GM21367 (cell line): ENCODE measurements around the gene INHA.

ENCODE experiments used
- ATAC-seq: cut with Tn5 transposase; IDR thresholded peaks from one replicate; pipeline ENCODE4 v1.9.1; 2021; ENCODE audit not compliant: unreplicated experiment

The INHA gene

GRCh38 chr2:219557791-219558785, 14.0 kb upstream of the INHA start:
- ATAC-seq, result no peak

GRCh38 chr2:219559156-219559915, 12.8 kb upstream of the INHA start:
- no peak for ATAC-seq

GRCh38 chr2:219560037-219560892, 11.8 kb upstream of the INHA start:
- ATAC-seq, result no peak

GRCh38 chr2:219560893-219561178, 11.3 kb upstream of the INHA start:
- ATAC-seq, result no peak

GRCh38 chr2:219561179-219562048, 10.7 kb upstream of the INHA start:
- ATAC-seq, result no peak

GRCh38 chr2:219562049-219563020, 9.8 kb upstream of the INHA start:
- no peak for ATAC-seq

GRCh38 chr2:219563271-219563928, 8.7 kb upstream of the INHA start:
- no peak for ATAC-seq

- ATAC-seq, result no peak
Measured at GRCh38 chr2:219565130-219566080, 6.7 kb upstream of the INHA start.

- no peak for ATAC-seq
Measured at GRCh38 chr2:219566640-219567039, 5.5 kb upstream of the INHA start.

- no peak for ATAC-seq
Measured at GRCh38 chr2:219567131-219567530, 5.0 kb upstream of the INHA start.

- ATAC-seq, result no peak
Measured at GRCh38 chr2:219567791-219568361, 4.2 kb upstream of the INHA start.

- ATAC-seq, result no peak
Measured at GRCh38 chr2:219569041-219569440, 3.1 kb upstream of the INHA start.

- no peak for ATAC-seq
Measured at GRCh38 chr2:219569635-219570034, 2.5 kb upstream of the INHA start.

- ATAC-seq, result no peak
Measured at GRCh38 chr2:219570194-219570923, 1.8 kb upstream of the INHA start.

- no peak for ATAC-seq
Measured at GRCh38 chr2:219570924-219571310, 1.2 kb upstream of the INHA start.
